ENCODE results near the gene VPS26C. TPM values are rescaled to one million over a fixed set of nuclear protein-coding genes. Genes with fewer than 3 reads are reported as not detected.

VPS26C gene
- total RNA-seq, 1 experiment from 2014 or later = 62.8 TPM

- ATAC-seq (no peak), DNase-seq (ENCODE audit: low spot score) (no peak)
- Mint-ChIP-seq H3K36me3 (peaks cover 4% of the 10 kb centered on the region), H3K27ac (no peak overlapping the region), H3K27me3 (ENCODE audit: low read depth) (no peaks in the 10 kb centered on the region), H3K9me3 (peaks cover 15% of the 10 kb centered on the region), H3K4me3 (no peak overlapping the region), H3K4me1 (peaks cover 35% of the 10 kb centered on the region)
- TF ChIP-seq HMGA2 (CRISPR knock-in tag; IDR thresholded peaks at IDR 0.05) (peak; percentile 90; the same call in 1 of the 2 replicates), AFF4 (CRISPR knock-in tag; IDR thresholded peaks at IDR 0.05; ENCODE audit: borderline replicate concordance) (no peak), NFATC4 (CRISPR knock-in tag; IDR thresholded peaks at IDR 0.05) (no peak)
- ChIA-PET CTCF (interaction anchor here (0.6 kb wide), 2 partner anchors 160 to 336 kb away, joined by 3 read pairs; no protein-coding TSS in a partner anchor), POLR2A (no interaction called here)
Measured at GRCh38 chr21:37272897-37273296, 5.8 kb upstream of the VPS26C start.

- Mint-ChIP-seq H3K27ac (peak overlapping the region; percentile 58; the same call in 1 of the 2 replicates), H3K4me1 (peaks cover 40% of the 10 kb centered on the region), H3K4me3 (no peak overlapping the region), H3K27me3 (ENCODE audit: low read depth) (no peaks in the 10 kb centered on the region), H3K36me3 (peaks cover 4% of the 10 kb centered on the region), H3K9me3 (peaks cover 15% of the 10 kb centered on the region)
- POLR2A ChIA-PET = no interaction called here
- no peak for ATAC-seq
- DNase-seq (ENCODE audit: low spot score) = no peak
- CTCF ChIA-PET = no interaction called here
- no peak for TF ChIP-seq ARID4B (CRISPR knock-in tag; IDR thresholded peaks at IDR 0.05; ENCODE audit: borderline replicate concordance)
- TF ChIP-seq TEAD4 (CRISPR knock-in tag; IDR thresholded peaks at IDR 0.05) = no peak
- no peak for TF ChIP-seq TCF7 (CRISPR knock-in tag; IDR thresholded peaks at IDR 0.05; ENCODE audit: low read depth)
- no peak for TF ChIP-seq HMGA2 (CRISPR knock-in tag; IDR thresholded peaks at IDR 0.05)
- no peak for TF ChIP-seq FOXP4 (CRISPR knock-in tag; IDR thresholded peaks at IDR 0.05)
- no peak for TF ChIP-seq GABPB1 (CRISPR knock-in tag; IDR thresholded peaks at IDR 0.05)
- TF ChIP-seq PRRX2 (CRISPR knock-in tag; IDR thresholded peaks at IDR 0.05) = no peak
- no peak for TF ChIP-seq CREM (CRISPR knock-in tag; IDR thresholded peaks at IDR 0.05)
- TF ChIP-seq SOX15 (CRISPR knock-in tag; IDR thresholded peaks at IDR 0.05) = no peak
- TF ChIP-seq MXD4 (CRISPR knock-in tag; IDR thresholded peaks at IDR 0.05; ENCODE audit: borderline replicate concordance) = no peak
- no peak for TF ChIP-seq ZNF232 (CRISPR knock-in tag; IDR thresholded peaks at IDR 0.05)
- TF ChIP-seq ERG (CRISPR knock-in tag; IDR thresholded peaks at IDR 0.05) = no peak
- no peak for TF ChIP-seq ETV6 (CRISPR knock-in tag; IDR thresholded peaks at IDR 0.05)
- no peak for TF ChIP-seq CTCF (IDR thresholded peaks at IDR 0.05)
- no peak for TF ChIP-seq E2F4 (CRISPR knock-in tag; IDR thresholded peaks at IDR 0.05; ENCODE audit: borderline replicate concordance, low read depth)
- TF ChIP-seq NR2C2 (CRISPR knock-in tag; IDR thresholded peaks at IDR 0.05) = no peak
- no peak for TF ChIP-seq SMAD3 (CRISPR knock-in tag; IDR thresholded peaks at IDR 0.05; ENCODE audit: borderline replicate concordance)
Measured at GRCh38 chr21:37270576-37271365, 3.6 kb upstream of the VPS26C start.
